K562 (cell line): ENCODE data around the gene PPAN. TPM values are rescaled to one million over a fixed set of nuclear protein-coding genes. Genes with fewer than 3 reads are reported as not detected.

Experiments
- ARID2 ChIP-seq: fragments of 450-650 bp; IDR thresholded peaks from 2 replicates; pipeline ENCODE4 v1.6.1; 2017; ENCODE audit warnings: antibody characterized with exemption, mild to moderate bottlenecking
- CHD1 ChIP-seq: fragments of 200-600 bp; sonication (generic); IDR thresholded peaks from one replicate; pipeline ENCODE4 v1.6.1; 2012; ENCODE audit warnings: mild to moderate bottlenecking, moderate library complexity, low read length, inconsistent platforms
- FOS ChIP-seq: IDR thresholded peaks from 3 replicates; pipeline ENCODE4 v1.6.1; 2011; ENCODE audit not compliant: insufficient read length; ENCODE audit errors: extremely low read depth
- FOXP1 ChIP-seq: sonication (generic); formaldehyde crosslinking; IDR thresholded peaks from 2 replicates; pipeline ENCODE4 v1.8.0; 2022; ENCODE audit warnings: mild to moderate bottlenecking, missing genetic modification reagents
- FUS ChIP-seq: fragments of 200-400 bp; formaldehyde crosslinking; optimal IDR thresholded peaks from 2 replicates; pipeline ENCODE3; 2017; ENCODE audit warnings: low read depth, low read length
- KLF13 ChIP-seq: fragments of 450-650 bp; IDR thresholded peaks from 2 replicates; pipeline ENCODE4 v1.6.1; 2016; ENCODE audit warnings: missing genetic modification characterization, low read depth, mild to moderate bottlenecking, missing compliant biosample characterization, moderate library complexity, borderline replicate concordance
- MAFK ChIP-seq: IDR thresholded peaks from 2 replicates; pipeline ENCODE4 v1.6.1; 2011; ENCODE audit warnings: low read length, improper control_type of control experiment
- NONO ChIP-seq, 2 experiments: fragments of 200-400 bp in 1 of 2; fragments of 450-650 bp in 1 of 2; formaldehyde crosslinking in 1 of 2; IDR thresholded peaks; 2 replicates each; pipeline ENCODE4 v1.6.1; 2017; ENCODE audit warnings: low read depth in 2 of 2, mild to moderate bottlenecking in 2 of 2, moderate library complexity in 2 of 2, low read length in 1 of 2
- POLR2G ChIP-seq: fragments of 200-400 bp; formaldehyde crosslinking; IDR thresholded peaks from 2 replicates; pipeline ENCODE4 v1.6.1; 2017; ENCODE audit warnings: low read depth, mild to moderate bottlenecking, antibody characterized with exemption, low read length, moderate library complexity
- SIX5 ChIP-seq, 2 experiments: IDR thresholded peaks; 2 replicates each; pipeline ENCODE4 v1.6.1; 2011; ENCODE audit warnings: low read length in 2 of 2, borderline replicate concordance in 1 of 2, low read depth in 1 of 2, mild to moderate bottlenecking in 1 of 2, moderate library complexity in 1 of 2; ENCODE audit not compliant: insufficient read depth in 1 of 2
- TBP ChIP-seq: optimal IDR thresholded peaks from 2 replicates; pipeline ENCODE3; 2011; ENCODE audit warnings: low read depth, low read length, improper control_type of control experiment
- U2AF1 ChIP-seq: fragments of 200-400 bp; formaldehyde crosslinking; optimal IDR thresholded peaks from 2 replicates; pipeline ENCODE3; 2017; ENCODE audit warnings: mild to moderate bottlenecking, low read depth, low read length, moderate library complexity
- ZFP36 ChIP-seq: fragments of 150-350 bp; IDR thresholded peaks from 2 replicates; pipeline ENCODE4 v1.6.1; 2018; ENCODE audit warnings: low read length, low read depth; ENCODE audit not compliant: partially characterized antibody
- ZKSCAN1 ChIP-seq: fragments of 150-350 bp; IDR thresholded peaks from 2 replicates; pipeline ENCODE4 v1.6.1; 2016; ENCODE audit warnings: low read depth, low read length
- ZNF184 ChIP-seq: sonication (generic); formaldehyde crosslinking; IDR thresholded peaks from 2 replicates; pipeline ENCODE4 v1.5.0; 2020; ENCODE audit warnings: missing genetic modification reagents
- ZNF197 ChIP-seq: fragments of 200-800 bp; sonication (Bioruptor generic); IDR thresholded peaks from 2 replicates; pipeline ENCODE4 v1.6.1; 2016; ENCODE audit warnings: low read depth, missing genetic modification characterization, missing compliant biosample characterization
- ZNF41 ChIP-seq: fragments of 250-450 bp; sonication (Bioruptor Pico); conservative IDR thresholded peaks from 2 replicates; pipeline ENCODE4 v1.4.0; 2020; ENCODE audit warnings: mild to moderate bottlenecking
- ZNF778 ChIP-seq: fragments of 450-650 bp; formaldehyde crosslinking; IDR thresholded peaks from 2 replicates; pipeline ENCODE4 v1.4.0; 2020; ENCODE audit warnings: mild to moderate bottlenecking, moderate library complexity
- polyA plus RNA-seq, 8 experiments: library from polyadenylated mRNA; depleted of rRNA in 4 of 8; stranded (reverse) in 5 of 8; unstranded in 3 of 8; fragments of >200 nt; fragmentation: Nextera tagmentation in 2 of 8; fragmentation: Illumina TruSeq in 1 of 8; extraction: Ambion mirVana in 2 of 8; extraction: Trizol in 1 of 8; gene quantifications; 2 replicates each; pipeline versions ENCODE4 v1.2.1 to v1.2.3, GENCODE V29; 2011 to 2014; ENCODE audit warnings: inconsistent platforms in 1 of 8, missing spikeins in 1 of 8
- total RNA-seq, 7 experiments: library from RNA; depleted of rRNA in 6 of 7; stranded (reverse); fragments of >200 nt in 6 of 7; fragmentation: Illumina TruSeq in 2 of 7; extraction: Trizol in 2 of 7; gene quantifications; 2 replicates each; pipeline versions ENCODE4 v1.2.1 to v1.2.3, GENCODE V29; 2011 to 2021; ENCODE audit warnings: low replicate concordance in 1 of 7
- TF ChIP-seq, protein P1 (sequence below): sonication (generic); formaldehyde crosslinking; IDR thresholded peaks from 2 replicates; pipeline ENCODE4 v1.5.0; 2020; ENCODE audit warnings: missing genetic modification reagents
- TF ChIP-seq, protein P2 (sequence below): fragments of 450-650 bp; IDR thresholded peaks from 2 replicates; pipeline ENCODE4 v1.6.1; 2014; ENCODE audit warnings: low read depth, mild to moderate bottlenecking, moderate library complexity, borderline replicate concordance
- TF ChIP-seq, protein P3 (sequence below): sonication (generic); formaldehyde crosslinking; IDR thresholded peaks from 2 replicates; pipeline ENCODE4 v1.8.0; 2022; ENCODE audit warnings: mild to moderate bottlenecking, missing genetic modification reagents
- TF ChIP-seq, protein P4 (sequence below): IDR thresholded peaks from 2 replicates; pipeline ENCODE4 v1.6.1; 2011; ENCODE audit warnings: borderline replicate concordance, low read depth, mild to moderate bottlenecking, moderate library complexity, low read length; ENCODE audit not compliant: insufficient read depth, poor library complexity, severe bottlenecking

The PPAN gene
- total and polyA plus RNA-seq, 9 of the 15 experiments (the other 6 are each of a cell fraction or from before 2014, with no cell fraction given) = 2.2 to 129 (median 59.1) TPM

DNA sequence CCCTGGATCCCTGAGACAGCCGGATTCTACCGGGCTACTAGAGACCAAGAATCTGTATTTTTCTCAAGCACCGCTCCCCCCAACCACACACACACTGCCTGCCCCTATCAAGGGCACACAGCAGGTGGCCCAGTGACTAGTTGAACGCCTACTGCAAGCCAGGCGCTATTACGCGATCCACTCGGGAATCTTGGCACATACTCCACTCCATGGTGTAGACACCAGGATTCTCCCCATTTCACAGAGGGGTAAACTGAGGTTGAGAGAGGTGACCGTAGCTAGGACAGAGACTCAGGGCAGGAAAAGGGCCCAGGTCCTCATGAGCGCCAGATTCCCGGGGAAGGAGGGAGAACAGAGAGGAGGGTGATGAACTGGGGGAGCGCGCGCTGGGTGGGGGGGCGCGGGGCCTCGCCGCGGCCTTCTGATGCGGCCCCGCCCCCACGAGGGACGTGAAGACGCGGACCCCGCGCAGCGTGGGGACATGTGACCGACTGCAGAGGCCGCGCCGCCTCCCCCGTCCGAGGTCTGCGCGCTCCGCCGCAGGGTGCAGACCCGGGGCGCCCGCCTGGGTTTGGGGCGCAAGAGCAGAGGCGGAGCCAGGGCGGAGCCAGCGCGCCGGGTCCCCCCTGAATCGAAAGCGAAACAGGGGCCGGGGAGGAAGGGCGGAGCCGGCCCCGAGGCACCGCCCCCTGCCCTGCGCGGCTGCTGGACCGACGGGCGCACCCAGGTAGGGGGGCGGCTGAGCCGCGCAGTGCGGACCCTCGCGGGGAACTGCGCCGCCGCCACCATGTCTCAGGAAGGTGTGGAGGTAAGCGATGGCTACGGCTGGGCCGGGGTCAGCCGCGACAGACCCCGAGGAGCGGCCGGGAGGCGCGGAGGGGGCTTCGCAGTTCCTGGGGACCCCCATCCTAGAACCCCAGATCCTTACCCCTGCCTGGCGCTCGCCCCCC is 20.2 kb upstream of the PPAN start, which contains the start of gene SHFL (continued):
- TF ChIP-seq U2AF1 (peak; percentile 40), FUS (peak; percentile 88), ZKSCAN1 (no peak), TBP (no peak), ARID2 (no peak), CHD1 (peak; percentile 22), MAFK (no peak), ZNF778 (CRISPR knock-in tag) (no peak), SIX5 (IDR thresholded peaks at IDR 0.05; ENCODE audit: borderline replicate concordance in 1 of 2, insufficient read depth in 1 of 2, low read depth in 1 of 2, low read length in 2 of 2) (no peak), FOXP1 (no peak), FOS (no peak), ZNF41 (CRISPR knock-in tag) (no peak), ZNF184 (CRISPR knock-in tag) (no peak), POLR2G (peak; percentile 75), NONO (IDR thresholded peaks at IDR 0.05; ENCODE audit: low read depth in 2 of 2, low read length in 1 of 2) (no peak; a peak in 1 of 4 replicates), ZFP36 (peak; percentile 4), ZNF197 (CRISPR knock-in tag) (no peak), KLF13 (tag) (no peak)
- TF ChIP-seq, protein P1, sequence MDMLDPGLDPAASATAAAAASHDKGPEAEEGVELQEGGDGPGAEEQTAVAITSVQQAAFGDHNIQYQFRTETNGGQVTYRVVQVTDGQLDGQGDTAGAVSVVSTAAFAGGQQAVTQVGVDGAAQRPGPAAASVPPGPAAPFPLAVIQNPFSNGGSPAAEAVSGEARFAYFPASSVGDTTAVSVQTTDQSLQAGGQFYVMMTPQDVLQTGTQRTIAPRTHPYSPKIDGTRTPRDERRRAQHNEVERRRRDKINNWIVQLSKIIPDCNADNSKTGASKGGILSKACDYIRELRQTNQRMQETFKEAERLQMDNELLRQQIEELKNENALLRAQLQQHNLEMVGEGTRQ (CRISPR knock-in tag) = peak; percentile 63
- TF ChIP-seq, protein P2, sequence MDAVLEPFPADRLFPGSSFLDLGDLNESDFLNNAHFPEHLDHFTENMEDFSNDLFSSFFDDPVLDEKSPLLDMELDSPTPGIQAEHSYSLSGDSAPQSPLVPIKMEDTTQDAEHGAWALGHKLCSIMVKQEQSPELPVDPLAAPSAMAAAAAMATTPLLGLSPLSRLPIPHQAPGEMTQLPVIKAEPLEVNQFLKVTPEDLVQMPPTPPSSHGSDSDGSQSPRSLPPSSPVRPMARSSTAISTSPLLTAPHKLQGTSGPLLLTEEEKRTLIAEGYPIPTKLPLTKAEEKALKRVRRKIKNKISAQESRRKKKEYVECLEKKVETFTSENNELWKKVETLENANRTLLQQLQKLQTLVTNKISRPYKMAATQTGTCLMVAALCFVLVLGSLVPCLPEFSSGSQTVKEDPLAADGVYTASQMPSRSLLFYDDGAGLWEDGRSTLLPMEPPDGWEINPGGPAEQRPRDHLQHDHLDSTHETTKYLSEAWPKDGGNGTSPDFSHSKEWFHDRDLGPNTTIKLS = no peak
- TF ChIP-seq, protein P3, sequence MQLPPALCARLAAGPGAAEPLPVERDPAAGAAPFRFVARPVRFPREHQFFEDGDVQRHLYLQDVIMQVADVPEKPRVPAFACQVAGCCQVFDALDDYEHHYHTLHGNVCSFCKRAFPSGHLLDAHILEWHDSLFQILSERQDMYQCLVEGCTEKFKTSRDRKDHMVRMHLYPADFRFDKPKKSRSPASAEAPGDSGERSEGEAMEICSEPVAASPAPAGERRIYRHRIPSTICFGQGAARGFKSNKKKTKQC (CRISPR knock-in tag) = peak; percentile 66; the same call in 1 of the 2 replicates
- TF ChIP-seq, protein P4, sequence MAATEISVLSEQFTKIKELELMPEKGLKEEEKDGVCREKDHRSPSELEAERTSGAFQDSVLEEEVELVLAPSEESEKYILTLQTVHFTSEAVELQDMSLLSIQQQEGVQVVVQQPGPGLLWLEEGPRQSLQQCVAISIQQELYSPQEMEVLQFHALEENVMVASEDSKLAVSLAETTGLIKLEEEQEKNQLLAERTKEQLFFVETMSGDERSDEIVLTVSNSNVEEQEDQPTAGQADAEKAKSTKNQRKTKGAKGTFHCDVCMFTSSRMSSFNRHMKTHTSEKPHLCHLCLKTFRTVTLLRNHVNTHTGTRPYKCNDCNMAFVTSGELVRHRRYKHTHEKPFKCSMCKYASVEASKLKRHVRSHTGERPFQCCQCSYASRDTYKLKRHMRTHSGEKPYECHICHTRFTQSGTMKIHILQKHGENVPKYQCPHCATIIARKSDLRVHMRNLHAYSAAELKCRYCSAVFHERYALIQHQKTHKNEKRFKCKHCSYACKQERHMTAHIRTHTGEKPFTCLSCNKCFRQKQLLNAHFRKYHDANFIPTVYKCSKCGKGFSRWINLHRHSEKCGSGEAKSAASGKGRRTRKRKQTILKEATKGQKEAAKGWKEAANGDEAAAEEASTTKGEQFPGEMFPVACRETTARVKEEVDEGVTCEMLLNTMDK = no peak
